ENCODE results near the gene SLC24A3. TPM values are rescaled to one million over a fixed set of nuclear protein-coding genes. Genes with fewer than 3 reads are reported as not detected.

Gene SLC24A3
- total RNA-seq, 3 donors from 2014 or later, result 4.9 to 12.3 (median 5.9) TPM

GRCh38 chr20:19538556-19538955 is 326.1 kb downstream of the SLC24A3 start:
- Histone ChIP-seq H3K27me3 (no peaks in the 10 kb centered on the region), H3K27ac (no peak overlapping the region), H3K36me3 (no peaks in the 10 kb centered on the region), H3K4me1 (no peaks in the 10 kb centered on the region), H3K4me3 (no peak overlapping the region), H3K9me3 (no peaks in the 10 kb centered on the region)
- TF ChIP-seq POLR2A (IDR thresholded peaks at IDR 0.05), result no peak
- no peak for TF ChIP-seq POLR2AphosphoS5 (IDR thresholded peaks at IDR 0.05)
- TF ChIP-seq CTCF (IDR thresholded peaks at IDR 0.05), result no peak
- DNase-seq (ENCODE audit: low spot score in 2 of 2), result no peak
- intact Hi-C loops (cut with DNase I; ENCODE audit: low total_unique reads), result no loop called here

- H3K9me3 ChIP-seq, result no peaks in the 10 kb centered on the region
- no peaks in the 10 kb centered on the region for H3K27me3 ChIP-seq
- no peak overlapping the region for H3K4me3 ChIP-seq
- DNase-seq (ENCODE audit: low spot score in 2 of 2), result no peak
- no peaks in the 10 kb centered on the region for H3K4me1 ChIP-seq
- no peak overlapping the region for H3K27ac ChIP-seq
- intact Hi-C loops (cut with DNase I; ENCODE audit: low total_unique reads), result no loop called here
- H3K36me3 ChIP-seq, result no peaks in the 10 kb centered on the region
- TF ChIP-seq CTCF (IDR thresholded peaks at IDR 0.05), result no peak
- no peak for TF ChIP-seq POLR2AphosphoS5 (IDR thresholded peaks at IDR 0.05)
Measured at GRCh38 chr20:19539191-19539590, 326.7 kb downstream of the SLC24A3 start.

DNA sequence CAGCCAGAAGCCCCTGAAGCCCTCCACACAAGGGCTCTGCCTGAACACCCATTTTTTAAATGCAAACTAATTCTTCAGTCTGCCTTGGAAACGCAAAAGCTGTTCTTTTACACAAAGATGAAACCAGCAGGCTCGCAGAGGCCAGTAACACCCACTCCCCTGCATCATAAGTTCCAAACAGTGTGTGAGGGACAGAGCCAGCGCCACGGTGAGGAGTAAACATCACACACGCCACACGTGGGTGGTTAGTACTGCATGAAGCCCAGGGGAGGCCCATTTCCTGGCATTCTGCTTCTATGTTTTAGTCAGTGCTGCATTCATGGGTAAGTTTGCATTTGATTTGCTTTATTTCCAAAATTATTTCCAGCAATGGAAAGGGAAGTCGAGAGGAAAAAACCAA is 327.9 kb downstream of the SLC24A3 start:
- intact Hi-C loops (cut with DNase I; ENCODE audit: low total_unique reads), result loop anchor here (5.0 kb wide), 1 partner anchor 1368 kb away; no protein-coding TSS in a partner anchor
- TF ChIP-seq POLR2AphosphoS5 (IDR thresholded peaks at IDR 0.05) (no peak), CTCF (IDR thresholded peaks at IDR 0.05) (no peak), POLR2A (IDR thresholded peaks at IDR 0.05) (no peak)
- Histone ChIP-seq H3K4me3 (no peak overlapping the region), H3K36me3 (no peaks in the 10 kb centered on the region), H3K27ac (no peak overlapping the region), H3K4me1 (no peaks in the 10 kb centered on the region), H3K27me3 (no peaks in the 10 kb centered on the region), H3K9me3 (no peaks in the 10 kb centered on the region)
- no peak for DNase-seq (ENCODE audit: low spot score in 2 of 2)

- H3K27ac ChIP-seq, result no peak overlapping the region
- no peaks in the 10 kb centered on the region for H3K36me3 ChIP-seq
- no peak for TF ChIP-seq CTCF (IDR thresholded peaks at IDR 0.05)
- no peak for TF ChIP-seq POLR2AphosphoS5 (IDR thresholded peaks at IDR 0.05)
- H3K4me3 ChIP-seq, result no peak overlapping the region
- H3K4me1 ChIP-seq, result no peaks in the 10 kb centered on the region
- H3K9me3 ChIP-seq, result no peaks in the 10 kb centered on the region
- DNase-seq (ENCODE audit: low spot score in 2 of 2), result no peak
- intact Hi-C loops (cut with DNase I; ENCODE audit: low total_unique reads), result loop anchor here (5.0 kb wide), 1 partner anchor 1371 kb away; no protein-coding TSS in a partner anchor
- no peaks in the 10 kb centered on the region for H3K27me3 ChIP-seq
Measured at GRCh38 chr20:19543101-19543500, 330.7 kb downstream of the SLC24A3 start.

DNA sequence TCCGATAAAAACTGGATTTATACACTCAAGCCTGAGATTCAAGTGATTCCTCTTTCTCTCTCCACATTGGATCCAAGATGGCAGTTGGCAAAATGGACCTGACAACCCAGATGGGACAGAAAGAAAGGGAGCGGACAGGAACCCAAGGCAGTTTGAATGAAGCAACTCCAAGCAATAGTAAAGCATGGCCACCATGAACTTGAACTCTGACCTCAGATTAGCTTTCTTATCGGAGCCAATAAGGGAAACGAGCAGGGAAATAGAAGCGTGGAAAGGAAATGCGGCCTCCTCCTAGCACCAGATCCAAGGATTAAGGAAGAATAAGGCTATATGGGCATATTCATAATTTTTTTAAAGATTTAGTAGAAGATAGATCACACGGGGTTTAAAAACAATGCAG is 332.2 kb downstream of the SLC24A3 start:
- no peaks in the 10 kb centered on the region for H3K36me3 ChIP-seq
- no peaks in the 10 kb centered on the region for H3K4me1 ChIP-seq
- intact Hi-C loops (cut with DNase I; ENCODE audit: low total_unique reads), result loop anchor here (5.0 kb wide), 1 partner anchor 1372 kb away; no protein-coding TSS in a partner anchor
- DNase-seq (ENCODE audit: low spot score in 2 of 2), result no peak
- TF ChIP-seq CTCF (IDR thresholded peaks at IDR 0.05) (no peak), POLR2A (IDR thresholded peaks at IDR 0.05) (no peak), POLR2AphosphoS5 (IDR thresholded peaks at IDR 0.05) (no peak)
- H3K9me3 ChIP-seq, result no peaks in the 10 kb centered on the region
- no peaks in the 10 kb centered on the region for H3K27me3 ChIP-seq
- no peak overlapping the region for H3K4me3 ChIP-seq
- no peak overlapping the region for H3K27ac ChIP-seq

Measured in breast epithelium (tissue), 4 donors.